Panc1 (cell line): ENCODE measurements around the gene PTPRA. TPM values are rescaled to one million over a fixed set of nuclear protein-coding genes. Genes with fewer than 3 reads are reported as not detected.

ENCODE experiments used
- ATAC-seq: fragments of 200-7000 bp; cut with Tn5 transposase; 2 replicates; pipeline ENCODE4 v1.9.1; 2020; ENCODE audit warnings: mild to moderate bottlenecking, moderate library complexity
- BruUV-seq: library from RNA; stranded (reverse); fragments of 400-500 nt; replicated peaks from 2 replicates; lab custom pipeline; 2021; lab: Mats Ljungman, UMichigan
- CTCF ChIA-PET: fragments of 300-600 bp; sonication (Branson Sonifier 250); formaldehyde crosslinking; loops from one replicate; lab custom pipeline; 2022; ENCODE audit warnings: antibody characterized with exemption; lab: Charles Lee
- POLR2A ChIA-PET: fragments of 300-600 bp; sonication (Branson Sonifier 250); formaldehyde crosslinking; loops from one replicate; lab custom pipeline; 2022; ENCODE audit warnings: antibody characterized with exemption; lab: Charles Lee
- DNase-seq: peaks from one replicate; pipeline ENCODE4 v3.0.0-alpha.2; 2010; ENCODE audit warnings: low read depth, low spot score
- H3K27ac ChIP-seq: 2 replicates; pipeline ENCODE4 v1.5.1; 2011; ENCODE audit warnings: mild to moderate bottlenecking, low read length, inconsistent platforms
- H3K27me3 ChIP-seq: fragments of 200-500 bp; sonication (Bioruptor generic); 2 replicates; pipeline ENCODE4 v1.6.0; 2014; ENCODE audit warnings: low read length, inconsistent platforms; ENCODE audit not compliant: control insufficient read depth, insufficient read depth
- H3K36me3 ChIP-seq: fragments of 200-500 bp; sonication (Bioruptor generic); 2 replicates; pipeline ENCODE4 v1.5.1; 2014; ENCODE audit warnings: inconsistent platforms, mild to moderate bottlenecking, low read length, moderate library complexity; ENCODE audit not compliant: control insufficient read depth, insufficient read depth
- H3K4me1 ChIP-seq: 2 replicates; pipeline ENCODE4 v1.5.1; 2011; ENCODE audit warnings: inconsistent platforms, mild to moderate bottlenecking, low read length, moderate library complexity; ENCODE audit not compliant: control insufficient read depth, insufficient read depth
- H3K4me3 ChIP-seq, 2 experiments: 2 replicates each; pipeline ENCODE4 v1.5.1; 2011 to 2012; ENCODE audit warnings: low read depth in 2 of 2, low read length in 2 of 2, mild to moderate bottlenecking in 2 of 2, inconsistent platforms in 1 of 2, moderate library complexity in 1 of 2
- H3K9me3 ChIP-seq: fragments of 200-500 bp; sonication (Bioruptor generic); 2 replicates; pipeline ENCODE4 v1.5.1; 2014; ENCODE audit warnings: low read depth, mild to moderate bottlenecking, inconsistent platforms, low read length, moderate library complexity; ENCODE audit not compliant: control insufficient read depth, insufficient read depth
- POLR2AphosphoS5 ChIP-seq: IDR thresholded peaks from 2 replicates; pipeline ENCODE4 v1.6.1; 2012; ENCODE audit warnings: mild to moderate bottlenecking, low read depth, low read length, moderate library complexity
- SIN3A ChIP-seq: IDR thresholded peaks from 2 replicates; pipeline ENCODE4 v1.6.1; 2012; ENCODE audit warnings: low read depth, mild to moderate bottlenecking, low read length, moderate library complexity, borderline replicate concordance; ENCODE audit not compliant: insufficient read depth
- TCF7L2 ChIP-seq: IDR thresholded peaks from 2 replicates; pipeline ENCODE4 v1.6.1; 2011; ENCODE audit warnings: mild to moderate bottlenecking, low read depth, low read length, inconsistent platforms
- in situ Hi-C: cut with HindIII; loops from 2 replicates; pipeline ENCODE4 v1.10.0; 2016; ENCODE audit warnings: low sequenced_read_pairs, low pct_unique_long_range_greater_than_20kb
- intact Hi-C: fragments of 100-400 bp; cut with micrococcal nuclease; formaldehyde crosslinking; loops from one replicate; pipeline ENCODE4 v1.10.0; 2022; ENCODE audit not compliant: unreplicated experiment
- total RNA-seq: library from RNA; stranded (reverse); gene quantifications from one replicate; pipeline ENCODE4 v1.2.1, GENCODE V29; 2021; ENCODE audit not compliant: unreplicated experiment
- TF ChIP-seq, protein P1 (sequence below): fragments of 450-650 bp; IDR thresholded peaks from 2 replicates; pipeline ENCODE4 v1.5.1; 2017; ENCODE audit warnings: mild to moderate bottlenecking
- TF ChIP-seq, protein P2 (sequence below), 2 experiments: IDR thresholded peaks; 2 replicates each; pipeline ENCODE4 v1.6.1; 2011 to 2012; ENCODE audit warnings: low read depth in 2 of 2, control low read depth in 1 of 2, low read length in 1 of 2, mild to moderate bottlenecking in 1 of 2, moderate library complexity in 1 of 2; ENCODE audit not compliant: insufficient read depth in 1 of 2

The PTPRA gene
- total RNA-seq, 1 experiment from 2014 or later, result 56.6 TPM

DNA sequence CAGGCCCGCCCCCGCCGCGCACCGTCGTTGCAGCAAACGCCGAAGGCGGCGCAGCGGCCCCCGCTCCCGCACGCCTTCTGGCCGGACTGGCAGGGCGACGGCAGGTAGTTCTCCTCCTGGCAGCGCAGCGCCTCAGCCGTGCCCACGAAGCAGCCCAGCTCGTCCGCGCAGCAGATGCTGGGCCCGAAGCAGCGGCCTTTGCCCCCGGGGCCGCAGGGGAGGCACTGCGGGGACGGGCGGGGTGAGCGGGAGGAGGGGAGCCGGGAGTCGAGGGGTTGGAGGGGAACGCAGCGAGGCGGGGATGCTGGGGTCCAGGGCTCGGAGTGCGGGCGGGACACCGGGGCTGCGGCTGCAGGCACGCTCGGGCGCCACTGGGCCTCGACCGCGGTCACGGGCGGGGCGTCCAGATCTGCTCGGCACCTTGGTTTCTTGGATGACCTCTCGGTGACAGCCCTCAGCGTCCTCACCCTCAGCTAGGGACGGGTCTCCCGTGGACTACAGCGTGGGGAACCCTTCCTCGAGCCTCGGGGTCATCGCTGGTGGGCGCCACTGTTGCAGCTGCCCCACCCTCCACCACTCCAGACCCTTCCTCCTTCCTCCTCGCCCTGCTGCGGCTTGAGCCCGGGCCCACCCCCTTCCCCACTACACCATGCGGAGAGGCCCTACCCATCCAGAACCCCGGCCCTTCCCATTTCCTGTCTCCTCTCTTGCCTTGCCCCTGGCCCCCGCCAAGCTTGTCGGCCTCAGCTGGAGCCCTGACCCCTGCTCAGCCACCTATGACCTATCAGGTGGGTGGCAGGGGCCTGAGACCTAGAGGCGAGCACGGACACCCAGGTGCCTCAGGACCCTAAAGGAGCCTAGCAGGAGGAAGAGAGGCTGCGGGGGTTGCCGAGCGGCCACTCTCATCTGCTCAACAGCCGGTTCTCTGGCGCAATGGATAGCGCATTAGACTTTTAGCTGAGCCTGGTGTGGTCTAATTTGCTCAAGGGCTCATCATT is 210.0 kb downstream of the PTPRA start:
- no TSS peak for BruUV-seq
- ATAC-seq (no peak), DNase-seq (no peak)
- no peaks in the 10 kb centered on the region for H3K27me3 ChIP-seq
- in situ Hi-C loops, result no loop called here
- H3K36me3 ChIP-seq, result no peaks in the 10 kb centered on the region
- TF ChIP-seq, protein P1, sequence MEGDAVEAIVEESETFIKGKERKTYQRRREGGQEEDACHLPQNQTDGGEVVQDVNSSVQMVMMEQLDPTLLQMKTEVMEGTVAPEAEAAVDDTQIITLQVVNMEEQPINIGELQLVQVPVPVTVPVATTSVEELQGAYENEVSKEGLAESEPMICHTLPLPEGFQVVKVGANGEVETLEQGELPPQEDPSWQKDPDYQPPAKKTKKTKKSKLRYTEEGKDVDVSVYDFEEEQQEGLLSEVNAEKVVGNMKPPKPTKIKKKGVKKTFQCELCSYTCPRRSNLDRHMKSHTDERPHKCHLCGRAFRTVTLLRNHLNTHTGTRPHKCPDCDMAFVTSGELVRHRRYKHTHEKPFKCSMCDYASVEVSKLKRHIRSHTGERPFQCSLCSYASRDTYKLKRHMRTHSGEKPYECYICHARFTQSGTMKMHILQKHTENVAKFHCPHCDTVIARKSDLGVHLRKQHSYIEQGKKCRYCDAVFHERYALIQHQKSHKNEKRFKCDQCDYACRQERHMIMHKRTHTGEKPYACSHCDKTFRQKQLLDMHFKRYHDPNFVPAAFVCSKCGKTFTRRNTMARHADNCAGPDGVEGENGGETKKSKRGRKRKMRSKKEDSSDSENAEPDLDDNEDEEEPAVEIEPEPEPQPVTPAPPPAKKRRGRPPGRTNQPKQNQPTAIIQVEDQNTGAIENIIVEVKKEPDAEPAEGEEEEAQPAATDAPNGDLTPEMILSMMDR, result no peak
- TF ChIP-seq, protein P2, sequence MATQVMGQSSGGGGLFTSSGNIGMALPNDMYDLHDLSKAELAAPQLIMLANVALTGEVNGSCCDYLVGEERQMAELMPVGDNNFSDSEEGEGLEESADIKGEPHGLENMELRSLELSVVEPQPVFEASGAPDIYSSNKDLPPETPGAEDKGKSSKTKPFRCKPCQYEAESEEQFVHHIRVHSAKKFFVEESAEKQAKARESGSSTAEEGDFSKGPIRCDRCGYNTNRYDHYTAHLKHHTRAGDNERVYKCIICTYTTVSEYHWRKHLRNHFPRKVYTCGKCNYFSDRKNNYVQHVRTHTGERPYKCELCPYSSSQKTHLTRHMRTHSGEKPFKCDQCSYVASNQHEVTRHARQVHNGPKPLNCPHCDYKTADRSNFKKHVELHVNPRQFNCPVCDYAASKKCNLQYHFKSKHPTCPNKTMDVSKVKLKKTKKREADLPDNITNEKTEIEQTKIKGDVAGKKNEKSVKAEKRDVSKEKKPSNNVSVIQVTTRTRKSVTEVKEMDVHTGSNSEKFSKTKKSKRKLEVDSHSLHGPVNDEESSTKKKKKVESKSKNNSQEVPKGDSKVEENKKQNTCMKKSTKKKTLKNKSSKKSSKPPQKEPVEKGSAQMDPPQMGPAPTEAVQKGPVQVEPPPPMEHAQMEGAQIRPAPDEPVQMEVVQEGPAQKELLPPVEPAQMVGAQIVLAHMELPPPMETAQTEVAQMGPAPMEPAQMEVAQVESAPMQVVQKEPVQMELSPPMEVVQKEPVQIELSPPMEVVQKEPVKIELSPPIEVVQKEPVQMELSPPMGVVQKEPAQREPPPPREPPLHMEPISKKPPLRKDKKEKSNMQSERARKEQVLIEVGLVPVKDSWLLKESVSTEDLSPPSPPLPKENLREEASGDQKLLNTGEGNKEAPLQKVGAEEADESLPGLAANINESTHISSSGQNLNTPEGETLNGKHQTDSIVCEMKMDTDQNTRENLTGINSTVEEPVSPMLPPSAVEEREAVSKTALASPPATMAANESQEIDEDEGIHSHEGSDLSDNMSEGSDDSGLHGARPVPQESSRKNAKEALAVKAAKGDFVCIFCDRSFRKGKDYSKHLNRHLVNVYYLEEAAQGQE (IDR thresholded peaks at IDR 0.05; ENCODE audit: insufficient read depth in 1 of 2, low read depth in 2 of 2, low read length in 1 of 2), result no peak
- TF ChIP-seq TCF7L2 (no peak), POLR2AphosphoS5 (no peak), SIN3A (no peak)
- CTCF ChIA-PET, result no interaction called here
- H3K4me1 ChIP-seq, result peaks cover 16% of the 10 kb centered on the region
- POLR2A ChIA-PET, result no interaction called here
- H3K27ac ChIP-seq, result no peak overlapping the region
- H3K9me3 ChIP-seq, result no peaks in the 10 kb centered on the region
- intact Hi-C loops, result no loop called here
- no peak overlapping the region for H3K4me3 ChIP-seq

DNA sequence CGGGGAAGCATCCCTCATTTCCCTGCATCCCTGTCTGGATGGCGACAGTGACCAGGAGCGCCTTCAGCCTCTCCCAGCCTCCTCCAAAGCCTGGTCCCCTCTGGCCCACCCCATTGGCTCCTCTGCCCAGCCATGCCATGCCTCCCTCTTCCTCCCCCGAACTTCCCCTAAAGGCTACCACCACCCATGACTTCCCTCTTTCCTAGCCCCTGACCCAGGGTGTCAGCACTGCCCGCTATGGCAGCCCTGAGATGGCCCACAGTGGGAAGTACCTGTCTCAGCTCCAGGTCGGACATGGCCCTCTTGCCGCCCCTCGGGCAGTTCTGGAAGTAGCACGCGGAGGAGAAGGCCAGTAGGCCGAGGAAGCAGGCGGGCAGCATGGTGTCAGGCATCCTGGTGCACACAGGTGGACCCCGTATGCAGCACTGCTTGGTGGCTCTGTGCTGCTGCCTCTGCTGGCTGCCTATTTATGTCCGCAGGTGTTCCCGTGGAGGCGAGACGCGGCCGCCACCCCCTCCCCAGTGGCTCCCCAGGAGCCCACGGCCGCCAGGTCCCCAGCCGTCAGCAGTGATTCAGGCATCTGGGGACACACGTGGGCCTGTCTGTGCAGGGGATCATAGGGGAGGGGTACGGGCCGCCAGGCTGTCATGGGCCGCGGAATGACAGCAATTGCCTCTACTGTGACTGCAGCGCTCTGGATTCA is 211.2 kb downstream of the PTPRA start, which contains the start of gene AVP:
Gene AVP, minus strand, starts transcription at position 442 of the 703 bp plus-strand sequence. Its CDS starts 50 bp downstream, at position 392.
- TF ChIP-seq, protein P1, result no peak
- TF ChIP-seq, protein P2 (IDR thresholded peaks at IDR 0.05; ENCODE audit: insufficient read depth in 1 of 2, low read depth in 2 of 2, low read length in 1 of 2), result no peak
- Histone ChIP-seq H3K9me3 (no peaks in the 10 kb centered on the region), H3K4me3 (no peak within 1 kb of the TSS), H3K27me3 (no peaks in the 10 kb centered on the region), H3K4me1 (peaks cover 16% of the 10 kb centered on the region), H3K27ac (no peak within 1 kb of the TSS), H3K36me3 (no peaks in the 10 kb centered on the region)
- intact Hi-C loops (no loop called here), in situ Hi-C loops (no loop called here)
- no TSS peak for BruUV-seq
- ChIA-PET CTCF (interaction anchor here (0.7 kb wide), 1 partner anchor 233 kb away, joined by 7 read pairs; no protein-coding TSS in a partner anchor), POLR2A (no interaction called here)
- DNase-seq (no peak), ATAC-seq (no peak)
